A549 (cell line): Measurements from ENCODE around the gene PHLDA1. TPM values are rescaled to one million over a fixed set of nuclear protein-coding genes. Genes with fewer than 3 reads are reported as not detected.

ENCODE experiments used
- ATAC-seq, 2 experiments: fragments of 200-7000 bp in 1 of 2; fragments of >200 bp in 1 of 2; cut with Nextera tagmentation in 1 of 2; cut with Tn5 transposase in 1 of 2; 3 replicates each; pipeline versions ENCODE4 v1.8.0 to v1.9.1; 2018 to 2020; ENCODE audit warnings: mild to moderate bottlenecking in 1 of 2, moderate library complexity in 1 of 2
- CTCF ChIA-PET: fragments of 300-600 bp; sonication (Branson Sonifier 250); formaldehyde crosslinking; extraction: SDS; loops from one replicate; lab custom pipeline; 2021; ENCODE audit warnings: antibody characterized with exemption, inconsistent platforms; lab: Yijun Ruan, JAX
- POLR2A ChIA-PET: fragments of 350-600 bp; formaldehyde crosslinking; extraction: SDS; loops from one replicate; lab custom pipeline; 2021; ENCODE audit warnings: antibody characterized with exemption, inconsistent platforms; lab: Yijun Ruan, JAX
- DNase-seq, 2 experiments: peaks; one replicate each; pipeline versions ENCODE4 v3.0.0 to v3.0.0-alpha.2; 2011 to 2016; ENCODE audit warnings: low read depth in 1 of 2, low spot score in 1 of 2
- FAIRE-seq: peaks from 2 replicates; lab custom pipeline; 2011; peaks lifted over from hg19 to GRCh38; lab: Jason Lieb, UNC
- H3K27ac ChIP-seq, 2 experiments: fragments of >200 bp; sonication (Bioruptor Twin); formaldehyde crosslinking; 3 replicates each; pipeline ENCODE4 v1.5.1; 2016 to 2017
- H3K4me1 ChIP-seq: fragments of >200 bp; sonication (Bioruptor Twin); formaldehyde crosslinking; 3 replicates; pipeline ENCODE4 v1.6.1; 2016
- H3K4me2 ChIP-seq: fragments of >200 bp; sonication (Bioruptor Twin); formaldehyde crosslinking; 3 replicates; pipeline ENCODE4 v1.6.1; 2016
- H3K4me3 ChIP-seq: fragments of >200 bp; sonication (Bioruptor Twin); formaldehyde crosslinking; 3 replicates; pipeline ENCODE4 v1.5.1; 2016
- H3K9me3 ChIP-seq: fragments of >200 bp; sonication (Bioruptor Twin); formaldehyde crosslinking; 3 replicates; pipeline ENCODE4 v1.6.1; 2016
- BHLHE40 ChIP-seq: IDR thresholded peaks from 2 replicates; pipeline ENCODE4 v1.6.1; 2012; ENCODE audit warnings: low read depth, low read length, inconsistent platforms
- CEBPB ChIP-seq, 2 experiments: fragments of >200 bp in 1 of 2; sonication (Bioruptor Twin) in 1 of 2; formaldehyde crosslinking in 1 of 2; IDR thresholded peaks; 2 replicates each; pipeline ENCODE4 v1.6.1; 2012 to 2016
- EP300 ChIP-seq, 2 experiments: fragments of >200 bp; sonication (Bioruptor Twin); formaldehyde crosslinking; IDR thresholded peaks; 2 replicates in 1 of 2; 3 replicates in 1 of 2; pipeline ENCODE4 v1.6.1; 2016 to 2017
- FOSL2 ChIP-seq, 2 experiments: fragments of 450-650 bp in 1 of 2; fragments of >200 bp in 1 of 2; sonication (Bioruptor Twin) in 1 of 2; formaldehyde crosslinking; IDR thresholded peaks; 2 replicates each; pipeline versions ENCODE4 v1.5.0 to v1.6.1; 2016 to 2020; ENCODE audit warnings: mild to moderate bottlenecking in 1 of 2, moderate library complexity in 1 of 2
- GATA3 ChIP-seq: IDR thresholded peaks from 2 replicates; pipeline ENCODE4 v1.6.1; 2012; ENCODE audit warnings: borderline replicate concordance
- HDAC2 ChIP-seq: fragments of 200-600 bp; sonication (generic); IDR thresholded peaks from 2 replicates; pipeline ENCODE4 v1.6.1; 2016
- HOXA7 ChIP-seq: fragments of 250-450 bp; sonication (Bioruptor Pico); IDR thresholded peaks from 2 replicates; pipeline ENCODE4 v1.5.0; 2020; ENCODE audit warnings: mild to moderate bottlenecking, moderate library complexity
- JUN ChIP-seq, 2 experiments: fragments of >200 bp; sonication (Bioruptor Twin); formaldehyde crosslinking; IDR thresholded peaks; 2 replicates in 1 of 2; 3 replicates in 1 of 2; pipeline ENCODE4 v1.6.1; 2016 to 2017
- KDM1A ChIP-seq: fragments of 200-600 bp; sonication (generic); IDR thresholded peaks from 2 replicates; pipeline ENCODE4 v1.6.1; 2016; ENCODE audit warnings: low read depth, mild to moderate bottlenecking
- KDM5A ChIP-seq: fragments of 200-600 bp; sonication (generic); IDR thresholded peaks from 2 replicates; pipeline ENCODE4 v1.6.1; 2016; ENCODE audit warnings: antibody characterized with exemption, mild to moderate bottlenecking
- MAFK ChIP-seq: fragments of 450-650 bp; IDR thresholded peaks from 2 replicates; pipeline ENCODE4 v1.6.1; 2014; ENCODE audit not compliant: partially characterized antibody
- MAZ ChIP-seq: fragments of 150-350 bp; IDR thresholded peaks from 2 replicates; pipeline ENCODE4 v1.6.1; 2014; ENCODE audit warnings: antibody characterized with exemption, low read depth, low read length, borderline replicate concordance
- MYC ChIP-seq: IDR thresholded peaks from 2 replicates; pipeline ENCODE4 v1.6.1; 2012; ENCODE audit warnings: mild to moderate bottlenecking, inconsistent platforms, low read length, improper control_type of control experiment, borderline replicate concordance
- PHF8 ChIP-seq: fragments of 200-600 bp; sonication (generic); IDR thresholded peaks from 2 replicates; pipeline ENCODE4 v1.6.1; 2016; ENCODE audit warnings: low read depth, mild to moderate bottlenecking, antibody characterized with exemption, moderate library complexity, borderline replicate concordance
- POLR2A ChIP-seq: IDR thresholded peaks from 2 replicates; pipeline ENCODE4 v1.6.1; 2012; ENCODE audit warnings: mild to moderate bottlenecking, low read length
- RAD21 ChIP-seq, 2 experiments: fragments of >200 bp in 1 of 2; sonication (Bioruptor Twin) in 1 of 2; formaldehyde crosslinking in 1 of 2; IDR thresholded peaks in 1 of 2; conservative IDR thresholded peaks in 1 of 2; 2 replicates in 1 of 2; 3 replicates in 1 of 2; pipeline ENCODE4 v1.6.1; 2012 to 2018; ENCODE audit warnings: inconsistent platforms in 1 of 2
- RFX5 ChIP-seq: fragments of 450-650 bp; IDR thresholded peaks from 2 replicates; pipeline ENCODE4 v1.7.1; 2014; ENCODE audit warnings: antibody characterized with exemption, mild to moderate bottlenecking, moderate library complexity
- SMC3 ChIP-seq: fragments of >200 bp; sonication (Bioruptor Twin); formaldehyde crosslinking; IDR thresholded peaks from 3 replicates; pipeline ENCODE4 v1.6.1; 2018; ENCODE audit warnings: inconsistent platforms
- TFCP2L1 ChIP-seq: fragments of 250-450 bp; sonication (Bioruptor Pico); IDR thresholded peaks from 2 replicates; pipeline ENCODE4 v1.5.0; 2021; ENCODE audit warnings: mild to moderate bottlenecking
- TP53 ChIP-seq: fragments of 250-450 bp; sonication (Bioruptor Pico); IDR thresholded peaks from 2 replicates; pipeline ENCODE4 v1.5.0; 2021; ENCODE audit warnings: mild to moderate bottlenecking, moderate library complexity
- ZSCAN20 ChIP-seq: fragments of 250-450 bp; sonication (Bioruptor Pico); IDR thresholded peaks from 2 replicates; pipeline ENCODE4 v1.8.0; 2022; ENCODE audit warnings: mild to moderate bottlenecking, moderate library complexity
- WGBS: methylation state at CpG from one replicate; pipeline ENCODE4 v1.1.6; 2017; ENCODE audit errors: missing lambda C conversion rate; 5-methylcytosine and 5-hydroxymethylcytosine counted together
- polyA minus RNA-seq: library from RNA; depleted of rRNA, polyadenylated mRNA; stranded (reverse); fragments of >200 nt; gene quantifications from 2 replicates; pipeline ENCODE4 v1.2.3, GENCODE V29; 2011; rRNA and poly(A)+ RNA removed
- polyA plus RNA-seq, 4 experiments: library from polyadenylated mRNA; depleted of rRNA in 3 of 4; stranded (reverse); fragments of >200 nt; fragmentation: RNase III in 1 of 4; extraction: RNeasy Plus Mini Kit Qiagen cat#74134 plus additional on column Dnase treatment in 1 of 4; gene quantifications; 2 replicates in 3 of 4; 3 replicates in 1 of 4; pipeline ENCODE4 v1.2.3, GENCODE V29; 2011 to 2017
- TF ChIP-seq, protein P1 (sequence below): IDR thresholded peaks from 2 replicates; pipeline ENCODE4 v1.6.1; 2012
- TF ChIP-seq, protein P2 (sequence below): fragments of >200 bp; sonication (Bioruptor Twin); formaldehyde crosslinking; IDR thresholded peaks from 3 replicates; pipeline ENCODE4 v1.6.1; 2016
- TF ChIP-seq, protein P3 (sequence below): IDR thresholded peaks from 2 replicates; pipeline ENCODE4 v1.6.1; 2012; ENCODE audit warnings: low read depth, borderline replicate concordance
- TF ChIP-seq, protein P4 (sequence below): IDR thresholded peaks from 2 replicates; pipeline ENCODE4 v1.6.1; 2012
- TF ChIP-seq, protein P5 (sequence below): fragments of >200 bp; sonication (Bioruptor Twin); formaldehyde crosslinking; IDR thresholded peaks from 3 replicates; pipeline ENCODE4 v1.5.1; 2016
- TF ChIP-seq, protein P6 (sequence below): fragments of 250-450 bp; sonication (Bioruptor Pico); IDR thresholded peaks from 2 replicates; pipeline ENCODE4 v1.5.0; 2021; ENCODE audit warnings: mild to moderate bottlenecking, moderate library complexity, borderline replicate concordance

PHLDA1 gene
- polyA plus RNA-seq (2011; rRNA removed): 54.1 and 71.6 TPM in 2 replicates
- 34.1 and 42.4 TPM in 2 replicates for polyA plus RNA-seq (2012; cell fraction: cytosol; rRNA removed)
- 42.2 and 45.0 TPM in 2 replicates for polyA plus RNA-seq (2012; cell fraction: nucleus; rRNA removed)
- 32.7 to 43.1 TPM (median 39.3 TPM) in 3 replicates for polyA plus RNA-seq (2017; fragmentation: RNase III; extraction: RNeasy Plus Mini Kit Qiagen cat#74134 plus additional on column Dnase treatment)
- polyA minus RNA-seq: 44.3 and 53.0 TPM in 2 replicates

DNA sequence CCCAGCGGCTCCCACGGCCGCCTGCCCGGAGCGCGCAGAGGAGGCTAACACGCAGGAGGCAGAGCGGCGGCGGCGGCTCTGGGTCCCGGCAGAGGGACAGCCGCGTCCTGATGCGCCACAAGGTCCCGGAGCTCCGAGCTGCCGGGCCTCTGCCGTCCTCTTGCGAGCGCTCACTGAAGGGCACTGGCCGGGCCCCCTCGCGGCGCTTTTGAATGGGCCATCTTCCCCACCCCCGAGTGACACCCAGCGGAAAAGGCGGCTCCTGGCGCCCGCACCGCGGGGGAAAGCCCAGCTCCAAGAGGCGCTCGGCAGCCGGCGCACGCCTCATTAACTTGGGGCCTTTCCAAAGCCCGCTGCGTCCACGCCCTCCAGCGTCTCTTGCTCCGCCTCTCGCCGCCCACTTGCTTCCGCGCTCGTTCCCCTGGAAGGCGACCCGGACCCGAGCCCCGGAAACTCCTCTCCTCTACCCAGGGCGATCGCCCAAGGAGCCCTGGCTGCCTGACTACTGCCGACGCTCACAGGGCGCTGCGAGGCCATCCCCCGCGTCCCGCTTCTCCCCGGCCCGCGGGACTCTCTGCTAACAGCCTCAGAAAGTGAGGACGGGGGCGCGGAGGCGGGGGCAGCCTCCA, at the start of gene PHLDA1:
PHLDA1 (minus strand) TSS at position 363 of the 629 bp plus-strand sequence.
- ChIA-PET CTCF (interaction anchor here (0.6 to 8.4 kb wide), 41 partner anchors 10 to 568 kb away, joined by 3 to 80 read pairs (median 4); partner anchors contain the start of genes BBS10 and KRR1), POLR2A (interaction anchor here (0.5 to 3.6 kb wide), 50 partner anchors 10 to 702 kb away, joined by 3 to 45 read pairs (median 3); partner anchors contain the start of genes BBS10, CAPS2, GLIPR1L1 and GLIPR1L2)
- Histone ChIP-seq H3K4me1 (peaks cover 36% of the 10 kb centered on the region), H3K4me3 (peak within 1 kb of the TSS; percentile 87), H3K9me3 (no peaks in the 10 kb centered on the region), H3K4me2 (peak within 1 kb of the TSS; percentile 95), H3K27ac (peak within 1 kb of the TSS; percentile 97 to 99)
- DNase-seq (peak; percentile 96 to 97), ATAC-seq (peak; percentile 75 to 84), FAIRE-seq (no peak)
- TF ChIP-seq PHF8: peak; percentile 40
- TF ChIP-seq TFCP2L1 (CRISPR knock-in tag): 0 out of 2 replicates have a peak, but pooled peaks have one; percentile 16
- peak; percentile 82 for TF ChIP-seq SMC3
- TF ChIP-seq CEBPB (IDR thresholded peaks at IDR 0.05): peak in 1 of 2 experiments; percentile 10; a peak in 1 of 4 replicates
- TF ChIP-seq, protein P1, sequence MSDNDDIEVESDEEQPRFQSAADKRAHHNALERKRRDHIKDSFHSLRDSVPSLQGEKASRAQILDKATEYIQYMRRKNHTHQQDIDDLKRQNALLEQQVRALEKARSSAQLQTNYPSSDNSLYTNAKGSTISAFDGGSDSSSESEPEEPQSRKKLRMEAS: peak; percentile 10
- TF ChIP-seq, protein P2, sequence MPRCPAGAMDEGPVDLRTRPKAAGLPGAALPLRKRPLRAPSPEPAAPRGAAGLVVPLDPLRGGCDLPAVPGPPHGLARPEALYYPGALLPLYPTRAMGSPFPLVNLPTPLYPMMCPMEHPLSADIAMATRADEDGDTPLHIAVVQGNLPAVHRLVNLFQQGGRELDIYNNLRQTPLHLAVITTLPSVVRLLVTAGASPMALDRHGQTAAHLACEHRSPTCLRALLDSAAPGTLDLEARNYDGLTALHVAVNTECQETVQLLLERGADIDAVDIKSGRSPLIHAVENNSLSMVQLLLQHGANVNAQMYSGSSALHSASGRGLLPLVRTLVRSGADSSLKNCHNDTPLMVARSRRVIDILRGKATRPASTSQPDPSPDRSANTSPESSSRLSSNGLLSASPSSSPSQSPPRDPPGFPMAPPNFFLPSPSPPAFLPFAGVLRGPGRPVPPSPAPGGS: peak; percentile 97; the same call in 2 of the 3 replicates
- TF ChIP-seq, protein P3, sequence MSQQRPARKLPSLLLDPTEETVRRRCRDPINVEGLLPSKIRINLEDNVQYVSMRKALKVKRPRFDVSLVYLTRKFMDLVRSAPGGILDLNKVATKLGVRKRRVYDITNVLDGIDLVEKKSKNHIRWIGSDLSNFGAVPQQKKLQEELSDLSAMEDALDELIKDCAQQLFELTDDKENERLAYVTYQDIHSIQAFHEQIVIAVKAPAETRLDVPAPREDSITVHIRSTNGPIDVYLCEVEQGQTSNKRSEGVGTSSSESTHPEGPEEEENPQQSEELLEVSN: peak; percentile 52
- TF ChIP-seq, protein P4, sequence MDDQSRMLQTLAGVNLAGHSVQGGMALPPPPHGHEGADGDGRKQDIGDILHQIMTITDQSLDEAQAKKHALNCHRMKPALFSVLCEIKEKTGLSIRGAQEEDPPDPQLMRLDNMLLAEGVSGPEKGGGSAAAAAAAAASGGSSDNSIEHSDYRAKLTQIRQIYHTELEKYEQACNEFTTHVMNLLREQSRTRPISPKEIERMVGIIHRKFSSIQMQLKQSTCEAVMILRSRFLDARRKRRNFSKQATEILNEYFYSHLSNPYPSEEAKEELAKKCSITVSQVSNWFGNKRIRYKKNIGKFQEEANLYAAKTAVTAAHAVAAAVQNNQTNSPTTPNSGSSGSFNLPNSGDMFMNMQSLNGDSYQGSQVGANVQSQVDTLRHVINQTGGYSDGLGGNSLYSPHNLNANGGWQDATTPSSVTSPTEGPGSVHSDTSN: peak; percentile 61; the same call in 1 of the 2 replicates
- 0 out of 2 replicates have a peak, but pooled peaks have one; percentile 32 for TF ChIP-seq TP53 (CRISPR knock-in tag)
- TF ChIP-seq MAFK: no peak
- peak; percentile 97 for TF ChIP-seq JUN (IDR thresholded peaks at IDR 0.05)
- TF ChIP-seq, protein P5, sequence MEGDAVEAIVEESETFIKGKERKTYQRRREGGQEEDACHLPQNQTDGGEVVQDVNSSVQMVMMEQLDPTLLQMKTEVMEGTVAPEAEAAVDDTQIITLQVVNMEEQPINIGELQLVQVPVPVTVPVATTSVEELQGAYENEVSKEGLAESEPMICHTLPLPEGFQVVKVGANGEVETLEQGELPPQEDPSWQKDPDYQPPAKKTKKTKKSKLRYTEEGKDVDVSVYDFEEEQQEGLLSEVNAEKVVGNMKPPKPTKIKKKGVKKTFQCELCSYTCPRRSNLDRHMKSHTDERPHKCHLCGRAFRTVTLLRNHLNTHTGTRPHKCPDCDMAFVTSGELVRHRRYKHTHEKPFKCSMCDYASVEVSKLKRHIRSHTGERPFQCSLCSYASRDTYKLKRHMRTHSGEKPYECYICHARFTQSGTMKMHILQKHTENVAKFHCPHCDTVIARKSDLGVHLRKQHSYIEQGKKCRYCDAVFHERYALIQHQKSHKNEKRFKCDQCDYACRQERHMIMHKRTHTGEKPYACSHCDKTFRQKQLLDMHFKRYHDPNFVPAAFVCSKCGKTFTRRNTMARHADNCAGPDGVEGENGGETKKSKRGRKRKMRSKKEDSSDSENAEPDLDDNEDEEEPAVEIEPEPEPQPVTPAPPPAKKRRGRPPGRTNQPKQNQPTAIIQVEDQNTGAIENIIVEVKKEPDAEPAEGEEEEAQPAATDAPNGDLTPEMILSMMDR: peak; percentile 42
- TF ChIP-seq GATA3: peak; percentile 61
- TF ChIP-seq EP300 (IDR thresholded peaks at IDR 0.05): no peak; a peak in 1 of 5 replicates
- TF ChIP-seq HOXA7 (CRISPR knock-in tag): no peak
- TF ChIP-seq KDM1A: no peak
- TF ChIP-seq KDM5A: no peak
- no peak for TF ChIP-seq FOSL2 (IDR thresholded peaks at IDR 0.05)
- peak; percentile 52; the same call in 1 of the 2 replicates for TF ChIP-seq FOSL2 (CRISPR knock-in tag; IDR thresholded peaks at IDR 0.05)
- TF ChIP-seq MAZ: peak; percentile 50; the same call in 1 of the 2 replicates
- TF ChIP-seq BHLHE40: peak; percentile 65
- peak; percentile 94 for TF ChIP-seq POLR2A
- TF ChIP-seq HDAC2: no peak
- TF ChIP-seq, protein P6, sequence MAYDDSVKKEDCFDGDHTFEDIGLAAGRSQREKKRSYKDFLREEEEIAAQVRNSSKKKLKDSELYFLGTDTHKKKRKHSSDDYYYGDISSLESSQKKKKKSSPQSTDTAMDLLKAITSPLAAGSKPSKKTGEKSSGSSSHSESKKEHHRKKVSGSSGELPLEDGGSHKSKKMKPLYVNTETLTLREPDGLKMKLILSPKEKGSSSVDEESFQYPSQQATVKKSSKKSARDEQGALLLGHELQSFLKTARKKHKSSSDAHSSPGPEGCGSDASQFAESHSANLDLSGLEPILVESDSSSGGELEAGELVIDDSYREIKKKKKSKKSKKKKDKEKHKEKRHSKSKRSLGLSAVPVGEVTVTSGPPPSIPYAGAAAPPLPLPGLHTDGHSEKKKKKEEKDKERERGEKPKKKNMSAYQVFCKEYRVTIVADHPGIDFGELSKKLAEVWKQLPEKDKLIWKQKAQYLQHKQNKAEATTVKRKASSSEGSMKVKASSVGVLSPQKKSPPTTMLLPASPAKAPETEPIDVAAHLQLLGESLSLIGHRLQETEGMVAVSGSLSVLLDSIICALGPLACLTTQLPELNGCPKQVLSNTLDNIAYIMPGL (CRISPR knock-in tag): 0 out of 2 replicates have a peak, but pooled peaks have one; percentile 30
- TF ChIP-seq RFX5: 0 out of 2 replicates have a peak, but pooled peaks have one; percentile 41
- TF ChIP-seq RAD21 (conservative IDR thresholded peaks at IDR 0.05 in 1 of 2, IDR thresholded peaks at IDR 0.05 in 1 of 2): peak; percentile 69 to 80
- 0 out of 2 replicates have a peak, but pooled peaks have one; percentile 17 for TF ChIP-seq ZSCAN20 (CRISPR knock-in tag)
- TF ChIP-seq MYC: peak; percentile 77; the same call in 1 of the 2 replicates
- WGBS: 1% methylated on average over 33 of the region's 67 CpGs
